Activated B cell treated with CpG ODN at 0.5 μM for 24 hours (primary cell): ENCODE measurements around the gene TMEM107. TPM values are rescaled to one million over a fixed set of nuclear protein-coding genes. Genes with fewer than 3 reads are reported as not detected.

ENCODE experiments used
- ATAC-seq: fragments of 200-7000 bp; cut with Tn5 transposase; one replicate; pipeline ENCODE4 v1.10.0; 2021; ENCODE audit warnings: low read depth, mild to moderate bottlenecking, moderate library complexity
- CTCF ChIA-PET: fragments of 350-600 bp; sonication (Branson Sonifier 250); formaldehyde crosslinking; loops from one replicate; lab custom pipeline; 2021; ENCODE audit warnings: antibody characterized with exemption; lab: Charles Lee
- POLR2A ChIA-PET: fragments of 350-600 bp; sonication (Branson Sonifier 250); formaldehyde crosslinking; loops from one replicate; lab custom pipeline; 2021; ENCODE audit warnings: antibody characterized with exemption; lab: Charles Lee
- DNase-seq: peaks from one replicate; pipeline ENCODE4 v3.0.0; 2022
- H3K27ac Mint-ChIP-seq: one replicate; pipeline ENCODE4 v1.8.0; 2020; ENCODE audit warnings: mixed read lengths
- H3K27me3 Mint-ChIP-seq: one replicate; pipeline ENCODE4 v1.8.0; 2021; ENCODE audit warnings: mixed read lengths
- H3K36me3 Mint-ChIP-seq: one replicate; pipeline ENCODE4 v1.8.0; 2021; ENCODE audit warnings: low read depth, mixed read lengths
- H3K4me1 Mint-ChIP-seq: one replicate; pipeline ENCODE4 v1.8.0; 2021; ENCODE audit warnings: mixed read lengths
- H3K4me3 Mint-ChIP-seq: one replicate; pipeline ENCODE4 v1.8.0; 2020; ENCODE audit warnings: mild to moderate bottlenecking, mixed read lengths
- H3K9me3 Mint-ChIP-seq: one replicate; pipeline ENCODE4 v1.8.0; 2020; ENCODE audit warnings: mixed read lengths
- CTCF ChIP-seq: fragments of 200-600 bp; IDR thresholded peaks from one replicate; pipeline ENCODE4 v1.8.0; 2022; ENCODE audit warnings: antibody characterized with exemption, mild to moderate bottlenecking
- intact Hi-C: fragments of 100-400 bp; cut with micrococcal nuclease; formaldehyde crosslinking; loops from one replicate; pipeline ENCODE4 v1.15.1; 2024
- total RNA-seq: library from RNA; stranded (reverse); gene quantifications from 2 replicates; pipeline ENCODE4 v1.2.3, GENCODE V29; 2022

TMEM107 gene
- total RNA-seq, 1 donor from 2014 or later = 20.9 TPM

DNA sequence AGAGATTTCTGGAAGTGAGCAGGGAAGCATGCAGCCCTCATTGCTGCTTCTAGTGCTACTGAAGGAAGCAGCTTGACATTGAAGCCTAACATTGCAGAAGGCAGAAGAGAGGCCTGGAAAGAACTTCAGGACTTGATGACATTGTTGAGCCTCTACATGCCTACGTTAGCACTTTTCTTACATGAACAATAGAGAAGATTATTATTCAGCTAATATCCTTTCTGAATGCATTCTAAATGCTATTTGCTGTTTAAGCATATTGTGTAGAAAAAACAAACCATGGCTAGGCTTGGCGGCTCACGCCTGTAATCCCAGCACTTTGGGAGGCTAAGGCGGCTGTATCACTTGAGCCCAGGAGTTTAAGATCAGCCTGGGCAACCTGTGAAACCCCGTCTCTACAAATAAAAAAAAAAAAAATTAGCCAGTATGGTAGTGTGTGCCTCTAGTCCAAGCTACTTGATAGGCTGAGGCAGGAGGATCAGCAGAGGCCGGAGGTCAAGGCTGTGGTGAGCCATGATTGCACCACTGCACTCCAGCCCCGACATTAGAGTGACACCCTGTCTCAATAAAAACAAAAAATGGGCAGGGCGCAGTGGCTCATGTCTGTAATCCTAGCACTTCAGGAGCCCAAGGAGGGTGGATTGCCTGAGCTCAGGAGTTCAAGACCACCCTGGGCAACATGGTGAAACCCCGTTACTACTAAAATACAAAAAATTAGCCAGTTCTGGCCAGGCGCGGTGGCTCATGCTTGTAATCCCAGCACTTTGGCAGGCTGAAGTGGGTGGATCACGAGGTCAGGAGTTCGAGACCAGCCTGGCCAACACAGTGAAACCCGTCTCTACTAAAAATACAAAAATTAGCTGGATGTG, 36.4 kb upstream of the TMEM107 start:
- Mint-ChIP-seq H3K4me3 (no peak overlapping the region), H3K27ac (no peak overlapping the region), H3K36me3 (peaks cover 2% of the 10 kb centered on the region), H3K27me3 (no peaks in the 10 kb centered on the region), H3K4me1 (peaks cover 19% of the 10 kb centered on the region), H3K9me3 (no peaks in the 10 kb centered on the region)
- no peak for DNase-seq
- ChIA-PET POLR2A (interaction anchor here (0.6 to 6.8 kb wide), 4 partner anchors 10 to 39 kb away, joined by 3 to 84 read pairs (median 36); partner anchors contain the start of genes BORCS6 and CTC1), CTCF (no interaction called here)
- no peak for TF ChIP-seq CTCF
- no peak for ATAC-seq
- intact Hi-C loops = no loop called here

GRCh38 chr17:8210761-8211458, 34.7 kb upstream of the TMEM107 start:
- Mint-ChIP-seq H3K36me3 (peaks cover 2% of the 10 kb centered on the region), H3K4me3 (peak overlapping the region; percentile 95), H3K27ac (peak overlapping the region; percentile 91), H3K27me3 (no peaks in the 10 kb centered on the region), H3K4me1 (peaks cover 19% of the 10 kb centered on the region), H3K9me3 (no peaks in the 10 kb centered on the region)
- intact Hi-C loops = loop anchor here (1.0 kb wide), 4 partner anchors 11 to 38 kb away; partner anchors contain the start of gene BORCS6
- no peak for ATAC-seq
- ChIA-PET CTCF (interaction anchor here (1.0 kb wide), 1 partner anchor 10 kb away, joined by 4 read pairs; no protein-coding TSS in a partner anchor), POLR2A (interaction anchor here (0.7 to 6.8 kb wide), 10 partner anchors 11 to 78 kb away, joined by 3 to 84 read pairs (median 6); partner anchors contain the start of genes BORCS6, CTC1 and RANGRF)
- no peak for DNase-seq
- TF ChIP-seq CTCF = no peak

DNA sequence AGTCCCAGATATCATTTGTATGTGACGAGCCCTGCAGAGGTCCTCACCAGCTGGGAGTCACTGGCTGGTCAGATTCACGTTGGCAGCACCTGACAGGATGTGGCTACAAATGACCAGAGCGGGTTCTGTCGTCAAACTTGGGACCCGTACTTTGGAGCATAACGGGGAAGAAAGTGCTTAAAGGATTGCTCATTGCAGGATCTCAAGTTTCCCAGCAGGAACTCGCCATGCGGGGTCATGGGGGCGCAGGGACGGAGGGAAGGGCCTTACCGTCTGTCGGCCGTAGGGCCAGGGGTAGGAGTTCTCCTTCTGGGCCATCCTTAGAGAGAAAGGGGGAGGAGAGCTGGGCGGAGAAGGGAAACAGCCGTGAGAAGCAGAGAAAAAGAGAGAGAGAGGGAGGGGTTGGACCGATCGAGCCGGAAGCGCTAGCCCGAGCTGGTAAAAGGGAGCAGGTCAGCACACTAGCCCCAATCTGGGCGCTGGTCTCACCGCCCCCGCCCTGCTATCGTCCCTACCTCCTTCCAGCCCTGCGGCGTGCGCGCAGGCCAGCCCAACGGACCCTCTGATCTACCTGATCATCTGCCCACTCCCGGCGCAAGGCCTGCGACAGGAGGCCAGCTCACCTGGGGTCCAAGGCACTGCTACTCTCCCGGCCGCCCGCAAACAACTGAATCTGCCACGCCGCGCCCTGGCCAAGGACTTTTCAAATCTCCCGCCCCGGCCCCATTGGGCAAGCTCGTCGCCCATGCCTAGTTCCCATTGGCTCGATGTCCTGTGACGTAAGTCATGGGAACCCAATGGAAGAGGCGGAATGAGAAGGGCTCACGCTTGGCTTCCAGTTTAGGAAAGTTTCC, 34.0 kb upstream of the TMEM107 start, which contains the start of gene AURKB:
Gene AURKB (minus strand): TSS at position 669 of the 854 bp plus-strand sequence. CDS start 351 bp downstream, at position 318.
- peak; percentile 80 for DNase-seq
- Mint-ChIP-seq H3K9me3 (no peaks in the 10 kb centered on the region), H3K36me3 (peaks cover 2% of the 10 kb centered on the region), H3K27ac (peak within 1 kb of the TSS; percentile 91), H3K27me3 (no peaks in the 10 kb centered on the region), H3K4me1 (peaks cover 19% of the 10 kb centered on the region), H3K4me3 (peak within 1 kb of the TSS; percentile 95)
- POLR2A ChIA-PET = interaction anchor here (0.7 to 6.8 kb wide), 10 partner anchors 10 to 78 kb away, joined by 3 to 84 read pairs (median 6); partner anchors contain the start of genes BORCS6, CTC1 and RANGRF
- intact Hi-C loops = loop anchor here (1.0 kb wide), 4 partner anchors 10 to 37 kb away; partner anchors contain the start of gene BORCS6
- ATAC-seq = peak; percentile 99
- TF ChIP-seq CTCF = no peak
- CTCF ChIA-PET = interaction anchor here (1.0 kb wide), 1 partner anchor 11 kb away, joined by 4 read pairs; no protein-coding TSS in a partner anchor

GRCh38 chr17:8206536-8206935, 30.4 kb upstream of the TMEM107 start:
- no peak for TF ChIP-seq CTCF
- ATAC-seq (no peak), DNase-seq (no peak)
- H3K9me3 Mint-ChIP-seq = no peaks in the 10 kb centered on the region
- ChIA-PET POLR2A (interaction anchor here (0.8 to 6.8 kb wide), 2 partner anchors 9 to 18 kb away, joined by 5 to 69 read pairs; partner anchors contain the start of gene BORCS6), CTCF (no interaction called here)
- no peak overlapping the region for H3K4me3 Mint-ChIP-seq
- H3K27me3 Mint-ChIP-seq = no peaks in the 10 kb centered on the region
- intact Hi-C loops = no loop called here
- peaks cover 2% of the 10 kb centered on the region for H3K36me3 Mint-ChIP-seq
- peaks cover 19% of the 10 kb centered on the region for H3K4me1 Mint-ChIP-seq
- no peak overlapping the region for H3K27ac Mint-ChIP-seq
